HG02678 (cell line): ENCODE measurements around the gene AKIP1.
A peak's percentile ranks its signal among the peaks of the same experiment; 100 is the strongest.

Source experiments
- ATAC-seq: cut with Tn5 transposase; IDR thresholded peaks from one replicate; pipeline ENCODE4 v1.9.1; 2021; ENCODE audit warnings: mild to moderate bottlenecking, moderate library complexity; ENCODE audit not compliant: unreplicated experiment

AKIP1 gene

DNA sequence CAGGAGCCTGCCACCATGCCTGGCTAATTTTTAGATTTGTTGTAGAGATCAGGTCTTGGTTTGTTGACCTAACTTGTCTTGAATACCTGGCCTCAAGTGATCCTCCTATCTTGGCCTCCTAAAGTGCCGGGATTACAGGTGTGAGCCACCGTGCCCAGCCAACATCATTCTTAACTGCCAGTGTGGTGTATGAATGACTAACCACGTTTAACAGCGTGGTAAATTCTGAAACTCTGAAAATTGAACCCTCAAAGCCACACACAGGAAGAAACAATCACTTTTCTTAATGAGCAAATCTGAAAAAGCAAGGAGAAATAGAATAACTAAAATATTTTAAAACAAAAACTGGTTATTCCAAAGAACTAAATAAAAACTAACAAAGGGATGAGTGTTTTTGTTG lies 45.9 kb downstream of the AKIP1 start:
- ATAC-seq: no peak

- peak; percentile 43 for ATAC-seq
These were observed 48.7 kb downstream of the AKIP1 start for GRCh38 chr11:8959546-8960166.

DNA sequence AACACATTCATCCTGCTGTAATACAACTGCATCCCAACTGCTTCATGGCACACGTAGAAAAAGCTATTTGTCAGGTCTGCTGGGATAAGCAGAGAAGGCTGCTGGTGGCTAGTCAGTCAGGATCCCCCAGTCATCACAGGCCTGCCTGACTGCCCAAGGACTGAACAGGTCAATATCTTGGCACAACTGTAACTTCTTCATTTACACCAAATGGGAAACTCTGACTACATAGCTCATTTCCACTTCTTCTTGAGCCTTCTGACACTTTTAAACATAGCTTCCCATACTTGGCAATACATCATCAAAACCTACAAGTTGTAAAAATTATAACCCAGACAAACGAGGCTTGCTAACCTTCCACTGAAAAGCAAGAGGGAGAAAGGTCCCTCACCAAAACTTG lies 50.4 kb downstream of the AKIP1 start:
- no peak for ATAC-seq

DNA sequence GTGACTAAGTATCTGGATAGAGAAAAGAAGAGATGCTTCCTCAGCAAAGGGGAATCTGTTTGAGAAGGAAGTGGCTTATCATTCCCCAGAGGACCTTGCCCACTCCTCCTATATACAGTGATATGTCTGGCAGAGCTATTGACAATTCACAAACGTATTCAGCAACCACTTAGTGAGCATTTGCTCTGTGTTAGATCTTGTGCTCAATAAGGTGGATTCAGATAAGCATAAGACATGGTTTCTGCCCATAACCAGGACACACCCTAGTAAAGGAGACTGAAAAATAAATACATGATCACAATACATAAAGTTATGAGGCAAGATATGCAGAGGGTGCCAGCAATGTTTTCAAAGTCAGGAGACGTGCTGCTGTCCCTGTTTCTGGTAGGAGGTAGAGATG lies 51.9 kb downstream of the AKIP1 start:
- ATAC-seq: no peak

DNA sequence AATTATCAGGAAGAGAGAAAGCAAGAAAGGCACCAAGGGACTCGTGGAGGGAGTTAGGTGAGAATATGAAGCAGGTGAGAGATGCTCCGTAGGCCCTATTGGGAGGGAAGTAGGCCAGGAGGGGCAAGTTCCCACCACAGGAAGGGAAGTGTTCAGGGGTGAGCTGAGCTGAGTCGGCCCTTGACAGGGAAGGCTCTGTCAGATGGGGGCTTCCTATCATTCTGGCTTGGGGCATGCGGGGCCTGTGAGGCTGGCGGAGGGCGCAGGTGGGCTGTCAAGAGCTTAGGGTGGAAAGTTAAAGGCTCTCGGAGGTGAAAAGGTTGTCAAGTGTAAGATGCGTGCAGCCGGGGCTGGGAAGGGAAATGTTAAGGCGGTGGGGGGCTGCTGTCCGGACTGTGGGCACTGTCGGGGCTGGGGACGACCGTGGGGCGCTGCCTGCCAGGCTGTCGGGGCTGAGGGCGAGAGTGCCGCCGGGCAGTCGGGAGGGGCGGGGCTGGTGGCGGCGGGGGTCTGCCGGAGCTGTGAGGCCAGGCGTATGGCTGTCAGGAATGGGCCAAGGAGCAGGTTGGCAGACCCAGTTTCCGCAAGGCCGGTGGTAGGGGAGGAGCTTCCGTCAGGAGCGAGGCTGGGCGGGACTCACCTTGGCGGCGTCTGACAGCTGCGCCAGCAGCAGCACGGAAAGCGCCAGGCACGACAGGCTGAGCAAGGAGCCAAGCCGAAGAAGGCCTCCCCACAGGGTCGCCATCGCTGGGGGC lies 52.8 kb downstream of the AKIP1 start:
- peak; percentile 61 for ATAC-seq

GRCh38 chr11:8964324-8965320 lies 53.6 kb downstream of the AKIP1 start, which contains the start of gene TMEM9B:
TSS of gene TMEM9B (minus strand) at chr11:8964442. CDS start at chr11:8964313, 129 bp downstream.
- peak; percentile 82 for ATAC-seq

GRCh38 chr11:8967184-8967583 lies 56.2 kb downstream of the AKIP1 start:
- ATAC-seq: no peak
